OCI-LY1 (cell line): Measurements from ENCODE around the gene MSH3.

ENCODE experiments used
- H2AFZ ChIP-seq: fragments of 200-600 bp; sonication (generic), shearing (Covaris generic); 2 replicates; pipeline ENCODE4 v1.6.0; 2014; ENCODE audit warnings: antibody characterized with exemption, mild to moderate bottlenecking, low read length
- H3F3A ChIP-seq: fragments of 200-600 bp; sonication (generic), shearing (Covaris generic); 2 replicates; pipeline ENCODE4 v1.6.0; 2014; ENCODE audit warnings: mild to moderate bottlenecking, antibody characterized with exemption, low read length, moderate library complexity; ENCODE audit not compliant: insufficient read depth
- H3K27ac ChIP-seq: fragments of 200-600 bp; sonication (generic); 2 replicates; pipeline ENCODE4 v1.5.1; 2014; ENCODE audit warnings: low read length, mixed run types, mild to moderate bottlenecking, low read depth; ENCODE audit not compliant: poor library complexity, severe bottlenecking
- H3K27me3 ChIP-seq: fragments of 200-600 bp; sonication (generic); 2 replicates; pipeline ENCODE4 v1.6.0; 2014; ENCODE audit warnings: antibody characterized with exemption, mild to moderate bottlenecking, low read length, moderate library complexity; ENCODE audit not compliant: insufficient read depth
- H3K36me3 ChIP-seq: fragments of 200-600 bp; sonication (generic); 2 replicates; pipeline ENCODE4 v1.6.1; 2014; ENCODE audit warnings: mild to moderate bottlenecking, antibody characterized with exemption, low read length, moderate library complexity, mixed read lengths; ENCODE audit not compliant: insufficient read depth
- H3K4me1 ChIP-seq: fragments of 200-600 bp; sonication (generic); 2 replicates; pipeline ENCODE4 v1.5.1; 2014; ENCODE audit warnings: mild to moderate bottlenecking, low read length, moderate library complexity; ENCODE audit not compliant: insufficient read depth, severe bottlenecking
- H3K4me2 ChIP-seq: fragments of 200-600 bp; sonication (generic), shearing (Covaris generic); 2 replicates; pipeline ENCODE4 v1.6.1; 2014; ENCODE audit warnings: low read length
- H3K4me3 ChIP-seq: fragments of 200-600 bp; sonication (generic); 2 replicates; pipeline ENCODE4 v1.5.1; 2014; ENCODE audit warnings: low read length, low read depth, mild to moderate bottlenecking, mixed read lengths; ENCODE audit not compliant: poor library complexity, severe bottlenecking
- H3K79me2 ChIP-seq: fragments of 200-600 bp; shearing (Covaris generic); 2 replicates; pipeline ENCODE4 v1.6.1; 2016; ENCODE audit warnings: mixed run types, low read length, mixed read lengths; ENCODE audit not compliant: insufficient read depth
- H3K9ac ChIP-seq: fragments of 200-600 bp; sonication (generic), shearing (Covaris generic); 2 replicates; pipeline ENCODE4 v1.6.1; 2014; ENCODE audit warnings: mild to moderate bottlenecking, low read length, mixed read lengths
- H3K9me2 ChIP-seq: fragments of 200-600 bp; sonication (generic), shearing (Covaris generic); 2 replicates; pipeline ENCODE4 v1.6.1; 2014; ENCODE audit warnings: low read depth, mild to moderate bottlenecking, low read length, mixed read lengths
- H3K9me3 ChIP-seq: fragments of 200-600 bp; shearing (Covaris generic); 2 replicates; pipeline ENCODE4 v1.6.1; 2014; ENCODE audit warnings: low read length, mixed read lengths
- H4K20me1 ChIP-seq: fragments of 200-600 bp; sonication (generic), shearing (Covaris generic); 2 replicates; pipeline ENCODE4 v1.6.0; 2016; ENCODE audit warnings: mild to moderate bottlenecking, low read length; ENCODE audit not compliant: insufficient read depth
- CTCF ChIP-seq: fragments of 200-600 bp; sonication (generic), shearing (Covaris generic); IDR thresholded peaks from 2 replicates; pipeline ENCODE4 v1.5.1; 2017; ENCODE audit warnings: mild to moderate bottlenecking, antibody characterized with exemption, low read length, moderate library complexity, mixed read lengths
- EZH2 ChIP-seq: fragments of 200-600 bp; sonication (generic), shearing (Covaris generic); IDR thresholded peaks from 2 replicates; pipeline ENCODE4 v1.8.0; 2017; ENCODE audit warnings: borderline replicate concordance, mixed run types, mild to moderate bottlenecking, antibody characterized with exemption, low read length, moderate library complexity, mixed read lengths

Gene MSH3

DNA sequence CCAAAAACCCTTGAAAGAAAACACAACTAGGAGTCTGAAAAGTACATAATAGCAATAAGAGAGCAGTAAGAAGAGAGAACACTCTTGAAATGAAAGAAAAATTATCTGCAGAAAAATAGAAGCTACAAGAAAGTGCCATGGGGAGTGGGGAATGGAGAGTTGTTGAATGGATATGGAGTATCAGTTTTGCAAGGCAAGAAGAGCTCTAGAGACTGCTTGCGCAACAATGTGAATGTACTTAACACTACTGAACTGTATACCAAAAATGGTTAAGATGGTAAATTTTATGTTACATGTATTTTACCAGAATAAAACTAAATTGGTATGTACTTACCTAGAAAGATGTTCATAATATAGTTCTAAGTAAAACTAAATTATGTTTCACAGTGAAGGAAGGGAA lies 251.0 kb downstream of the MSH3 start:
- no peak overlapping the region for H3K27ac ChIP-seq
- H2AFZ ChIP-seq: no peak overlapping the region
- TF ChIP-seq EZH2 (no peak), CTCF (no peak)
- H3K4me2 ChIP-seq: no peak overlapping the region
- no peaks in the 10 kb centered on the region for H3K36me3 ChIP-seq
- no peak overlapping the region for H3K4me3 ChIP-seq
- H3K27me3 ChIP-seq: no peaks in the 10 kb centered on the region
- H3F3A ChIP-seq: no peaks in the 10 kb centered on the region
- H3K9me2 ChIP-seq: no peaks in the 10 kb centered on the region
- H3K4me1 ChIP-seq: no peaks in the 10 kb centered on the region
- no peak overlapping the region for H3K9ac ChIP-seq
- no peaks in the 10 kb centered on the region for H4K20me1 ChIP-seq
- no peaks in the 10 kb centered on the region for H3K9me3 ChIP-seq
- H3K79me2 ChIP-seq: no peaks in the 10 kb centered on the region

DNA sequence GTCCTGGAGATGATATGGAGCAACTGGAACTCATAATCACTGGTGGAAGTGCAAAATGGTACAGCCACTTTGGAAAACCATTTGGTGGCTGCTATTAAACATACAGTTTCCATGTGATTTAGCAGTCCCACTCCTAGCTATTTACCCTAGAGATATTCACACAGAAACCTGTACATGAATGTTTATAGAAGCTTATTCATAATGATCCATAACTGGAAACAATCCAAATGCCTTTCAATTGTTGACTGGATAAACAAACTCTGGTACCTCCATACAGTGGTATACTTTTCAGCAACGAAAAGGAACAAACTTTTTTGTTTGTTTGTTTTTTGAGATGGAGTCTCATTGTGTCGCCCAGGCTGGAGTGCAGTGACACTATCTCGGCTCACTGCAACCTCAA lies 258.0 kb downstream of the MSH3 start:
- Histone ChIP-seq H3K4me3 (no peak overlapping the region), H3K36me3 (no peaks in the 10 kb centered on the region; the same call in 1 of the 2 replicates)
- no peak for TF ChIP-seq EZH2
- TF ChIP-seq CTCF: no peak

DNA sequence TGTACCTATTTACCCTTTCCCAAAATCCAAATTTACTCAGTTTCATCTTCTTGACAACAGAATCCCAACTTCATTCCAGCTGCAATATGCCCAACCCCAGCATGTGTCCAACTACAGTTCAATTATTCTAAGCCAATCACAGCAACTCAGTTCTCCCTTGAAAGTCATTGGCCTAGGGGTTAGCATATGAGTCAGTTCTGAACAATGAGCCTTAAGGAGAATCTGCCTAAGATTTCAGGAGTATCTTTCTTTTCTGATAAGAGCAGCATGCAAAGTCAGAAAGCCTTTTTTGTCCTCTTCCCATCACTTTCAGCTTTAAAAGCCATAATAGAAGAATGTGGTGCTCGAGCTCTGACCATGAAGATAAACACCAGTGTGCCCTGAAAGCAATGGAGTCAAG lies 261.3 kb downstream of the MSH3 start:
- no peak overlapping the region for H3K27ac ChIP-seq
- H3K36me3 ChIP-seq: no peaks in the 10 kb centered on the region; the same call in 1 of the 2 replicates
- H2AFZ ChIP-seq: no peak overlapping the region
- no peaks in the 10 kb centered on the region for H3K27me3 ChIP-seq
- no peaks in the 10 kb centered on the region for H3K9me3 ChIP-seq
- TF ChIP-seq EZH2 (no peak), CTCF (no peak)
- no peaks in the 10 kb centered on the region for H4K20me1 ChIP-seq
- no peak overlapping the region for H3K4me3 ChIP-seq
- H3K4me1 ChIP-seq: no peaks in the 10 kb centered on the region
- no peak overlapping the region for H3K9ac ChIP-seq
- H3K79me2 ChIP-seq: no peaks in the 10 kb centered on the region
- H3K4me2 ChIP-seq: no peak overlapping the region
- H3F3A ChIP-seq: no peaks in the 10 kb centered on the region; the same call in 1 of the 2 replicates
- H3K9me2 ChIP-seq: no peaks in the 10 kb centered on the region

More for the DNA sequence above, 258.0 kb downstream of the MSH3 start:
- no peaks in the 10 kb centered on the region for H3K9me3 ChIP-seq
- no peak overlapping the region for H3K9ac ChIP-seq
- H2AFZ ChIP-seq: no peak overlapping the region
- no peak overlapping the region for H3K4me2 ChIP-seq
- H3K9me2 ChIP-seq: no peaks in the 10 kb centered on the region
- H3K27ac ChIP-seq: no peak overlapping the region
- H3F3A ChIP-seq: no peaks in the 10 kb centered on the region; the same call in 1 of the 2 replicates
- no peaks in the 10 kb centered on the region for H3K27me3 ChIP-seq
- no peaks in the 10 kb centered on the region for H3K79me2 ChIP-seq
- H3K4me1 ChIP-seq: no peaks in the 10 kb centered on the region
- H4K20me1 ChIP-seq: no peaks in the 10 kb centered on the region
